Stimulated activated CD8-positive, alpha-beta memory T cell treated with anti-CD3 and anti-CD28 coated beads, Interleukin-15, amount 100 ng/mL, for 4 hours (primary cell): ENCODE measurements around the gene AARSD1.
"Not testable (repeated sequence)": the region's sequence is repeated elsewhere in the genome, so short reads cannot be mapped to it uniquely, and the experiment has no call there.

Experiments used
- DNase-seq, 2 donors: peaks; one replicate each; pipeline ENCODE4 v3.0.0-alpha.2; 2020; ENCODE audit warnings: low read depth in 2 of 2

Gene AARSD1

GRCh38 chr17:42980766-42981397, 16.6 kb upstream of the AARSD1 start:
- DNase-seq: peak; percentile 23 to 44

- peak; percentile 87 to 88 for DNase-seq
Measured at GRCh38 chr17:42980274-42980765, 16.1 kb upstream of the AARSD1 start, which contains the start of gene RUNDC1. Gene RUNDC1, plus strand, starts transcription at chr17:42980565. Its CDS starts 12 bp downstream, at chr17:42980577.

- DNase-seq: no peak
Measured at GRCh38 chr17:42979511-42980273, 15.4 kb upstream of the AARSD1 start, which contains the start of gene PTGES3L. Gene PTGES3L, minus strand, starts transcription at chr17:42980080. Its CDS starts 27 bp downstream, at chr17:42980053.

- DNase-seq: not testable (repeated sequence)
Measured at GRCh38 chr17:42975701-42976100, 11.4 kb upstream of the AARSD1 start.

- DNase-seq: no peak
Measured at GRCh38 chr17:42975265-42975664, 11.0 kb upstream of the AARSD1 start.

- not testable (repeated sequence) for DNase-seq
Measured at GRCh38 chr17:42973323-42973722, 9.1 kb upstream of the AARSD1 start.

GRCh38 chr17:42971589-42971988, 7.3 kb upstream of the AARSD1 start:
- DNase-seq: no peak

- DNase-seq: no peak
Measured at GRCh38 chr17:42969001-42969581, 4.8 kb upstream of the AARSD1 start.

- DNase-seq: no peak
Measured at GRCh38 chr17:42967925-42968324, 3.7 kb upstream of the AARSD1 start.

GRCh38 chr17:42953669-42954068, 10.6 kb downstream of the AARSD1 start:
- no peak for DNase-seq

- no peak for DNase-seq
Measured at GRCh38 chr17:42950044-42950783, 14.0 kb downstream of the AARSD1 start.

- no peak for DNase-seq
Measured at GRCh38 chr17:42946812-42947211, 17.4 kb downstream of the AARSD1 start.

- no peak for DNase-seq
Measured at GRCh38 chr17:42944211-42944610, 20.0 kb downstream of the AARSD1 start.

- no peak for DNase-seq
Measured at GRCh38 chr17:42937712-42938596, 26.3 kb downstream of the AARSD1 start.

- no peak for DNase-seq
Measured at GRCh38 chr17:42929497-42929844, 34.8 kb downstream of the AARSD1 start.

GRCh38 chr17:42928714-42929496, 35.3 kb downstream of the AARSD1 start:
- peak in 1 of 2 donors; percentile 9 for DNase-seq

- no peak for DNase-seq
Measured at GRCh38 chr17:42924891-42925290, 39.4 kb downstream of the AARSD1 start.

GRCh38 chr17:42923472-42923871, 40.8 kb downstream of the AARSD1 start:
- not testable (repeated sequence) for DNase-seq

GRCh38 chr17:42922294-42922693, 42.0 kb downstream of the AARSD1 start:
- no peak for DNase-seq

- DNase-seq: no peak
Measured at GRCh38 chr17:42920922-42921321, 43.3 kb downstream of the AARSD1 start.
